ENCODE results near the gene CHI3L1. TPM values are rescaled to one million over a fixed set of nuclear protein-coding genes. Genes with fewer than 3 reads are reported as not detected.

Gene CHI3L1
- total and polyA plus RNA-seq, 10 donors, result 2.7 to 41.2 (median 15.5) TPM

- intact Hi-C loops (cut with DNase I; ENCODE audit: low total_unique reads), result no loop called here
- H3K4me1 ChIP-seq, result peaks cover 0 to 53% (median 19%) of the 10 kb centered on the region in 6 donors
- peak; percentile 51 for DNase-seq
- H3K27me3 ChIP-seq (replicated peaks in 1 of 7), result peaks cover 0 to 50% (median 0%) of the 10 kb centered on the region in 7 donors
- no peak overlapping the region for H3K27ac ChIP-seq
- no peak overlapping the region for H3K4me3 ChIP-seq
- TF ChIP-seq POLR2A (IDR thresholded peaks at IDR 0.05) (no peak), POLR2AphosphoS5 (IDR thresholded peaks at IDR 0.05) (no peak), CTCF (IDR thresholded peaks at IDR 0.05 in 8 of 11, conservative IDR thresholded peaks at IDR 0.05 in 3 of 11) (no peak)
- peaks cover 0 to 5% (median 0%) of the 10 kb centered on the region in 6 donors for H3K36me3 ChIP-seq
- no peaks in the 10 kb centered on the region for H3K9me3 ChIP-seq
- WGBS, 5 donors, result 79 to 94% (median 87%) methylated on average over 10 to 12 of the region's 12 CpGs
Observed at GRCh38 chr1:203174324-203174985, 12.0 kb downstream of the CHI3L1 start.

GRCh38 chr1:203173566-203173965 lies 12.9 kb downstream of the CHI3L1 start:
- intact Hi-C loops (cut with DNase I; ENCODE audit: low total_unique reads), result no loop called here
- TF ChIP-seq POLR2A (IDR thresholded peaks at IDR 0.05) (no peak), POLR2AphosphoS5 (IDR thresholded peaks at IDR 0.05) (no peak), CTCF (IDR thresholded peaks at IDR 0.05 in 8 of 11, conservative IDR thresholded peaks at IDR 0.05 in 3 of 11) (no peak)
- WGBS, 5 donors, result 67 to 76% (median 71%) methylated on average over 5 of the region's 5 CpGs

GRCh38 chr1:203173011-203173555 lies 13.4 kb downstream of the CHI3L1 start:
- Histone ChIP-seq H3K4me1 (peaks cover 0 to 53% (median 19%) of the 10 kb centered on the region in 6 donors), H3K4me3 (no peak overlapping the region), H3K36me3 (no peaks in the 10 kb centered on the region), H3K27ac (no peak overlapping the region), H3K9me3 (no peaks in the 10 kb centered on the region), H3K27me3 (replicated peaks in 1 of 7) (peaks cover 0 to 49% (median 0%) of the 10 kb centered on the region in 7 donors)
- intact Hi-C loops (cut with DNase I; ENCODE audit: low total_unique reads), result no loop called here
- DNase-seq, result peak; percentile 45
- 50 to 83% (median 79%) methylated on average over 1 to 2 of the region's 2 CpGs for WGBS, 5 donors
- TF ChIP-seq POLR2A (IDR thresholded peaks at IDR 0.05) (no peak), CTCF (IDR thresholded peaks at IDR 0.05 in 8 of 11, conservative IDR thresholded peaks at IDR 0.05 in 3 of 11) (peak in 1 of 11 experiments; percentile 24), POLR2AphosphoS5 (IDR thresholded peaks at IDR 0.05) (no peak)

More at GRCh38 chr1:203173566-203173965, 12.9 kb downstream of the CHI3L1 start:
- no peaks in the 10 kb centered on the region for H3K9me3 ChIP-seq
- H3K4me1 ChIP-seq, result peaks cover 0 to 53% (median 19%) of the 10 kb centered on the region in 6 donors
- H3K4me3 ChIP-seq, result no peak overlapping the region
- DNase-seq, result peak; percentile 51
- no peak overlapping the region for H3K27ac ChIP-seq
- no peaks in the 10 kb centered on the region for H3K36me3 ChIP-seq
- H3K27me3 ChIP-seq (replicated peaks in 1 of 7), result peaks cover 0 to 50% (median 0%) of the 10 kb centered on the region in 7 donors
